ENCODE results near the gene GATD1. TPM values are rescaled to one million over a fixed set of nuclear protein-coding genes. Genes with fewer than 3 reads are reported as not detected.

GATD1 gene
- total RNA-seq, 2 donors from 2014 or later = 36.7 to 44.3 TPM

- Mint-ChIP-seq H3K4me3 (no peak overlapping the region), H3K36me3 (ENCODE audit: low read depth) (no peaks in the 10 kb centered on the region), H3K27me3 (no peaks in the 10 kb centered on the region), H3K4me1 (no peaks in the 10 kb centered on the region), H3K27ac (no peak overlapping the region)
- DNase-seq (no peak), ATAC-seq (no peak)
- no peaks in the 10 kb centered on the region for H3K9me3 ChIP-seq (ENCODE audit: control insufficient read depth, low read length, poor library complexity, severe bottlenecking)
Measured at GRCh38 chr11:763549-764321, 13.6 kb downstream of the GATD1 start.

- no peak overlapping the region for H3K27ac Mint-ChIP-seq
- no peak overlapping the region for H3K4me3 Mint-ChIP-seq
- H3K36me3 Mint-ChIP-seq (ENCODE audit: low read depth) = no peaks in the 10 kb centered on the region
- H3K9me3 ChIP-seq (ENCODE audit: control insufficient read depth, low read length, poor library complexity, severe bottlenecking) = no peaks in the 10 kb centered on the region
- no peak for ATAC-seq
- no peak for DNase-seq
- H3K27me3 Mint-ChIP-seq = no peaks in the 10 kb centered on the region
- no peaks in the 10 kb centered on the region for H3K4me1 Mint-ChIP-seq
Measured at GRCh38 chr11:763073-763463, 14.2 kb downstream of the GATD1 start.

GRCh38 chr11:762421-763072, 14.7 kb downstream of the GATD1 start:
- no peaks in the 10 kb centered on the region for H3K9me3 ChIP-seq (ENCODE audit: control insufficient read depth, low read length, poor library complexity, severe bottlenecking)
- Mint-ChIP-seq H3K27ac (peak overlapping the region; percentile 45), H3K4me1 (no peaks in the 10 kb centered on the region), H3K36me3 (ENCODE audit: low read depth) (no peaks in the 10 kb centered on the region), H3K4me3 (no peak overlapping the region), H3K27me3 (no peaks in the 10 kb centered on the region)
- no peak for DNase-seq
- ATAC-seq = no peak

- no peaks in the 10 kb centered on the region for H3K9me3 ChIP-seq (ENCODE audit: control insufficient read depth, low read length, poor library complexity, severe bottlenecking)
- Mint-ChIP-seq H3K27me3 (no peaks in the 10 kb centered on the region), H3K27ac (peak overlapping the region; percentile 45), H3K36me3 (ENCODE audit: low read depth) (no peaks in the 10 kb centered on the region), H3K4me3 (no peak overlapping the region), H3K4me1 (peaks cover 2% of the 10 kb centered on the region)
- DNase-seq (no peak), ATAC-seq (no peak)
Measured at GRCh38 chr11:761526-762108, 15.7 kb downstream of the GATD1 start.

GRCh38 chr11:760236-760635, 17.1 kb downstream of the GATD1 start:
- H3K4me3 Mint-ChIP-seq = no peak overlapping the region
- H3K4me1 Mint-ChIP-seq = peaks cover 2% of the 10 kb centered on the region
- DNase-seq (no peak), ATAC-seq (no peak)
- no peaks in the 10 kb centered on the region for H3K9me3 ChIP-seq (ENCODE audit: control insufficient read depth, low read length, poor library complexity, severe bottlenecking)
- no peaks in the 10 kb centered on the region for H3K27me3 Mint-ChIP-seq
- H3K27ac Mint-ChIP-seq = no peak overlapping the region
- no peaks in the 10 kb centered on the region for H3K36me3 Mint-ChIP-seq (ENCODE audit: low read depth)

- Mint-ChIP-seq H3K4me1 (peaks cover 8% of the 10 kb centered on the region), H3K27ac (peak overlapping the region; percentile 24), H3K4me3 (peak overlapping the region; percentile 12), H3K27me3 (no peaks in the 10 kb centered on the region), H3K36me3 (ENCODE audit: low read depth) (no peaks in the 10 kb centered on the region)
- ATAC-seq (no peak), DNase-seq (no peak)
- no peaks in the 10 kb centered on the region for H3K9me3 ChIP-seq (ENCODE audit: control insufficient read depth, low read length, poor library complexity, severe bottlenecking)
Measured at GRCh38 chr11:749731-750130, 27.6 kb downstream of the GATD1 start.

GRCh38 chr11:748007-748359, 29.3 kb downstream of the GATD1 start:
- no peaks in the 10 kb centered on the region for H3K9me3 ChIP-seq (ENCODE audit: control insufficient read depth, low read length, poor library complexity, severe bottlenecking)
- Mint-ChIP-seq H3K4me1 (peaks cover 8% of the 10 kb centered on the region), H3K27ac (peak overlapping the region; percentile 74), H3K27me3 (no peaks in the 10 kb centered on the region), H3K4me3 (peak overlapping the region; percentile 86), H3K36me3 (ENCODE audit: low read depth) (no peaks in the 10 kb centered on the region)
- DNase-seq (no peak), ATAC-seq (no peak)

- peak within 1 kb of the TSS; percentile 86 for H3K4me3 Mint-ChIP-seq
- peak within 1 kb of the TSS; percentile 74 for H3K27ac Mint-ChIP-seq
- no peaks in the 10 kb centered on the region for H3K9me3 ChIP-seq (ENCODE audit: control insufficient read depth, low read length, poor library complexity, severe bottlenecking)
- H3K4me1 Mint-ChIP-seq = peaks cover 8% of the 10 kb centered on the region
- ATAC-seq (peak; percentile 88), DNase-seq (peak; percentile 58 to 79 (median 76))
- H3K27me3 Mint-ChIP-seq = no peaks in the 10 kb centered on the region
- no peaks in the 10 kb centered on the region for H3K36me3 Mint-ChIP-seq (ENCODE audit: low read depth)
Measured at GRCh38 chr11:747158-748006, 29.9 kb downstream of the GATD1 start, which contains the start of gene TALDO1. Gene TALDO1, plus strand, starts transcription at chr11:747464. Its CDS starts 18 bp downstream, at chr11:747482.

GRCh38 chr11:746289-747157, 30.8 kb downstream of the GATD1 start:
- Mint-ChIP-seq H3K4me3 (peak overlapping the region; percentile 86), H3K27me3 (no peaks in the 10 kb centered on the region), H3K4me1 (peaks cover 8% of the 10 kb centered on the region), H3K36me3 (ENCODE audit: low read depth) (no peaks in the 10 kb centered on the region), H3K27ac (no peak overlapping the region)
- ATAC-seq (peak; percentile 59), DNase-seq (no peak)
- H3K9me3 ChIP-seq (ENCODE audit: control insufficient read depth, low read length, poor library complexity, severe bottlenecking) = no peaks in the 10 kb centered on the region

- peaks cover 8% of the 10 kb centered on the region for H3K4me1 Mint-ChIP-seq
- no peaks in the 10 kb centered on the region for H3K9me3 ChIP-seq (ENCODE audit: control insufficient read depth, low read length, poor library complexity, severe bottlenecking)
- ATAC-seq (no peak), DNase-seq (no peak)
- H3K27me3 Mint-ChIP-seq = no peaks in the 10 kb centered on the region
- no peak overlapping the region for H3K27ac Mint-ChIP-seq
- no peak overlapping the region for H3K4me3 Mint-ChIP-seq
- no peaks in the 10 kb centered on the region for H3K36me3 Mint-ChIP-seq (ENCODE audit: low read depth)
Measured at GRCh38 chr11:745428-745827, 31.9 kb downstream of the GATD1 start.

GRCh38 chr11:742571-743201, 34.6 kb downstream of the GATD1 start:
- ATAC-seq = no peak
- Mint-ChIP-seq H3K4me1 (peaks cover 7% of the 10 kb centered on the region), H3K36me3 (ENCODE audit: low read depth) (peaks cover 3% of the 10 kb centered on the region), H3K27me3 (no peaks in the 10 kb centered on the region), H3K4me3 (no peak overlapping the region), H3K27ac (no peak overlapping the region)
- no peaks in the 10 kb centered on the region for H3K9me3 ChIP-seq (ENCODE audit: control insufficient read depth, low read length, poor library complexity, severe bottlenecking)
- no peak for DNase-seq

- no peaks in the 10 kb centered on the region for H3K9me3 ChIP-seq (ENCODE audit: control insufficient read depth, low read length, poor library complexity, severe bottlenecking)
- no peak for DNase-seq
- ATAC-seq = no peak
- Mint-ChIP-seq H3K36me3 (ENCODE audit: low read depth) (peaks cover 3% of the 10 kb centered on the region), H3K27ac (no peak overlapping the region), H3K4me3 (no peak overlapping the region), H3K27me3 (no peaks in the 10 kb centered on the region), H3K4me1 (peaks cover 13% of the 10 kb centered on the region)
Measured at GRCh38 chr11:742156-742546, 35.1 kb downstream of the GATD1 start.
